Lower lobe of right lung (tissue), 2 donors: ENCODE results near the gene SNRNP70. TPM values are rescaled to one million over a fixed set of nuclear protein-coding genes. Genes with fewer than 3 reads are reported as not detected.

Experiments used
- ATAC-seq, 2 donors: fragments of 200-7000 bp; cut with Tn5 transposase; one replicate each; pipeline ENCODE4 v1.9.1; 2020 to 2022; ENCODE audit warnings: mild to moderate bottlenecking in 2 of 2, moderate library complexity in 2 of 2
- DNase-seq: peaks from one replicate; pipeline ENCODE4 v3.0.0-alpha.2; 2020
- H3K27ac ChIP-seq: fragments of 200-600 bp; one replicate; pipeline ENCODE4 v1.8.0; 2022
- H3K27me3 ChIP-seq: fragments of 200-600 bp; one replicate; pipeline ENCODE4 v1.8.0; 2022; ENCODE audit warnings: low read depth
- H3K36me3 ChIP-seq: fragments of 200-600 bp; one replicate; pipeline ENCODE4 v1.8.0; 2022; ENCODE audit warnings: mild to moderate bottlenecking
- H3K4me1 ChIP-seq: fragments of 200-600 bp; one replicate; pipeline ENCODE4 v1.8.0; 2022
- H3K4me3 ChIP-seq: fragments of 200-600 bp; one replicate; pipeline ENCODE4 v1.8.0; 2022; ENCODE audit warnings: mild to moderate bottlenecking
- H3K9me3 ChIP-seq: fragments of 200-600 bp; one replicate; pipeline ENCODE4 v1.8.0; 2022
- CTCF ChIP-seq: fragments of 200-600 bp; IDR thresholded peaks from one replicate; pipeline ENCODE4 v1.8.0; 2022; ENCODE audit warnings: antibody characterized with exemption, mild to moderate bottlenecking
- intact Hi-C: fragments of 100-400 bp; cut with DNase I; formaldehyde crosslinking; loops from one replicate; pipeline ENCODE4 v1.11.0; 2022
- total RNA-seq: library from RNA; stranded (reverse); fragmentation: NEBNext Ultra II Directional; extraction: Animal tissue kit (Norgen Biotek cat#: 25700); gene quantifications from one replicate; pipeline ENCODE4 v1.2.1, GENCODE V29; 2021
- donor health status: DM: no; HTN: yes; CAD: no; lungs with severe emphysema.

The SNRNP70 gene
- total RNA-seq, 1 donor from 2014 or later: 203 TPM

GRCh38 chr19:49117677-49118564 lies 32.7 kb downstream of the SNRNP70 start:
- H3K4me1 ChIP-seq: peaks cover 43% of the 10 kb centered on the region
- DNase-seq (no peak), ATAC-seq (no peak)
- no peaks in the 10 kb centered on the region for H3K9me3 ChIP-seq
- H3K36me3 ChIP-seq: no peaks in the 10 kb centered on the region
- peaks cover 9% of the 10 kb centered on the region for H3K27me3 ChIP-seq
- no peak for TF ChIP-seq CTCF
- H3K27ac ChIP-seq: peak overlapping the region; percentile 99
- H3K4me3 ChIP-seq: peak overlapping the region; percentile 80
- intact Hi-C loops: no loop called here

- no peak for TF ChIP-seq CTCF
- intact Hi-C loops: no loop called here
- ATAC-seq: peak; percentile 94 to 96
- Histone ChIP-seq H3K36me3 (no peaks in the 10 kb centered on the region), H3K4me3 (peak within 1 kb of the TSS; percentile 80), H3K4me1 (peaks cover 38% of the 10 kb centered on the region), H3K27me3 (peaks cover 9% of the 10 kb centered on the region), H3K9me3 (no peaks in the 10 kb centered on the region), H3K27ac (peak within 1 kb of the TSS; percentile 99)
- DNase-seq: peak; percentile 95
These were observed 33.5 kb downstream of the SNRNP70 start, which contains the start of gene C19orf73 for GRCh38 chr19:49118565-49119410. Gene C19orf73, minus strand, starts transcription at chr19:49119143. Its CDS starts 121 bp downstream, at chr19:49119022.

- H3K36me3 ChIP-seq: no peaks in the 10 kb centered on the region
- ATAC-seq (peak; percentile 68 to 71), DNase-seq (peak; percentile 75)
- H3K9me3 ChIP-seq: no peaks in the 10 kb centered on the region
- TF ChIP-seq CTCF: no peak
- intact Hi-C loops: no loop called here
- H3K27me3 ChIP-seq: peaks cover 9% of the 10 kb centered on the region
- peak within 1 kb of the TSS; percentile 80 for H3K4me3 ChIP-seq
- H3K27ac ChIP-seq: peak within 1 kb of the TSS; percentile 99
- peaks cover 36% of the 10 kb centered on the region for H3K4me1 ChIP-seq
These were observed 34.4 kb downstream of the SNRNP70 start, which contains the start of gene PPFIA3 for GRCh38 chr19:49119411-49120324. Gene PPFIA3, plus strand, starts transcription at chr19:49119544. Its CDS starts 8,330 bp downstream, at chr19:49127874.

GRCh38 chr19:49120325-49120683 lies 35.1 kb downstream of the SNRNP70 start:
- Histone ChIP-seq H3K27ac (no peak overlapping the region), H3K4me1 (peaks cover 29% of the 10 kb centered on the region), H3K36me3 (no peaks in the 10 kb centered on the region), H3K4me3 (peak overlapping the region; percentile 80), H3K9me3 (no peaks in the 10 kb centered on the region), H3K27me3 (peaks cover 9% of the 10 kb centered on the region)
- DNase-seq (no peak), ATAC-seq (no peak)
- no peak for TF ChIP-seq CTCF
- intact Hi-C loops: no loop called here
